ENCODE data around the gene CREBBP.

The CREBBP gene

GRCh38 chr16:3767333-3767986 is 113.1 kb downstream of the CREBBP start:
- DNase-seq (ENCODE audit: low spot score), result no peak

DNA sequence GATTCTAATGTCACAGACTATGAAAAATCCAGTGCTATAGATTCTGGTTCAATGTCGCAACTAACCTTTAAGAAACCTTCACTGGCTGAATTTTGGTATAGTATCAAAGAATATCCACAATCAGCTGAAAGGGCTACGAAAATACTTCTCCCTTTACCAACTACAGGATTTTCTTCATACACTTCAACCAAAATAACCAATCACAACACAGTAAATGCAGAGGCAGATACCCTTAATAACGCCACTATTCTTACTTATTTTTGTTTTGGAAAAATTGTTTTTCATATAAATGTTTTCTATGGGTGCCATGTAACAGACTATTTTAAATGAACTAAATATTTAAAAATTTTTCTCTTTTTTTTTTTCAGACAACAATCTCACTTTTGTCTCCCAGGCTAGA is 114.3 kb downstream of the CREBBP start:
- DNase-seq (ENCODE audit: low spot score), result no peak

GRCh38 chr16:3764409-3764808 is 116.1 kb downstream of the CREBBP start:
- DNase-seq (ENCODE audit: low spot score), result no peak

DNA sequence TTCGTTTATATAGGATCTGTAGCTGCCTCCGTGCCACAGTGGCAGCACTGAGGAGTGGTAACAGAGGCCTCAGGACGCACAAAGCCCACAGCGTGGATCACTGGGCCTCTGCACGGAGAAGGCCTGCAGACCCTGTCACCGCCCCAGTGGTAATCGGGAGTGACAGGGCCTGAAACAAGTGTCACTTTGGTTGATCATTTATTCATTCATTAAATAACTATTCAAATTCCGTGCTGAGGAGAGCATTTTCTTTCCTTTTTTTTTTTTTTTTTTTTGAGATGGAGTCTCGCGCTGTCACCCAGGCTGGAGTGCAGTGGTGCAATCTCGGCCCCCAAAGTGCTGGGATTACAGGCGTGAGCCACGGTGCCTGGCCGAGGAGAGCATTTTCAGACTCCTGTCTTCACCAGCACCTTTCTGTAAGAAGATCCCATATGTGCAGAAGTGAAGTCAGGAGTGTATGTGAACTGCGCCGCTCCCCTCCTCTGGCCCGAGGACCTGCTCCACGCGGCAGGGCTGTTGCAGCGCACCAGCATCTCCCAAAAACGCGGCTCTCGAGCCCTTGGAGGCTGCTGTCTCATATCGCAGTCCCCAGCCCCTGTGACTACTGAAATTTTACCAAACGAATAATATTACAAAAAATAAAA is 118.3 kb downstream of the CREBBP start:
- no peak for DNase-seq (ENCODE audit: low spot score)

DNA sequence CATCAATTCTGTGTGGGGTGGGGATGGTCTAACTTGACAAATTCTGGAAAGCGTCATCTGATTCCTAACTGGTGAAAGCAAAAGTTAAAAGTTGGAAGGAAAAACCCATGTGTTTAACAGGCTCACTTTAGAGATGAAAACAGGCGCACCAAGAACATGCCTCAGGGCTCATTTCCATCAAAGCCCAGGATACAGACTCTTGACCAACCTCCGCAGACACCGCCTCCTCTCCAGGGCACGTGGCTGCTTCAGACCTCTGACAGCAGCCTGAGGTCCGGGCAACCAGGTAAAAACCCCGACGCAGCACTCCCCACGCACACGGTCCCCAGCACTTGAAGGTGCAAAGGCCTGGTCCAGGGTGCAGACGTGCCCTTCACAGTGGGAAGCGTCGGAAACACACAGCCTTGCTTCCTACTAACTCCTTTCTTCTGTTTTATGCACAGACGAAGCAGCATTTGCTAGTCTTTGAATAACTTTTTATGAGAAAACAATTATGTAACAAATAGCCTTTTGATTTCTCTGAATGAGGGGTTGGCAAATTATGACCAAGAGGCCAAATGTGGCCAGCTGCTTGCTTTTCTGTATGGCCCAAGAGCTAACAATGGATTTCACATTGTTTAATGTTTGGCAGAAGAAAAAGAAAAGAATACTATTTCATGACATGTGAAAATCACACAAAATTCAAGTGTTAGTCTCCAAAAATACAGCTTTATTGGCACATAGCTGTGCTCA is 119.0 kb downstream of the CREBBP start:
- no peak for DNase-seq (ENCODE audit: low spot score)

DNA sequence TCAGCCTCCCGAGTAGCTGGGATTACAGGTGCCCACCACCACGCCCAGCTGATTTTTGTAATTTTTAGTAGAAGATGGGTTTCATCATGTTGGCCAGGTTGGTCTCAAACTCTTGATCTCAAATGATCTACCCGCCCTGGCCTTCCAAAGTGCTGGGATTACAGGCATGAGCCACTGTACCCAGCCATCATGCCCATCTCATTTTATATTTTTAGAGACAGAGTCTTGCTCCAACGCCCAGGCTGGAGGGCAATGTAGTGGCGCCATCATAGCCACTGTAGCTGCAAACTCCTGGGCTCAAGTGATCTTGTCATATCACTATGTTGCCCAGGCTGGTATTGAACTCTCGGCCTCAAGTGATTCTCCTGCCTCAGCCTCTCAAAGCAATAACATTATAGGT is 120.0 kb downstream of the CREBBP start:
- DNase-seq (ENCODE audit: low spot score), result no peak

DNA sequence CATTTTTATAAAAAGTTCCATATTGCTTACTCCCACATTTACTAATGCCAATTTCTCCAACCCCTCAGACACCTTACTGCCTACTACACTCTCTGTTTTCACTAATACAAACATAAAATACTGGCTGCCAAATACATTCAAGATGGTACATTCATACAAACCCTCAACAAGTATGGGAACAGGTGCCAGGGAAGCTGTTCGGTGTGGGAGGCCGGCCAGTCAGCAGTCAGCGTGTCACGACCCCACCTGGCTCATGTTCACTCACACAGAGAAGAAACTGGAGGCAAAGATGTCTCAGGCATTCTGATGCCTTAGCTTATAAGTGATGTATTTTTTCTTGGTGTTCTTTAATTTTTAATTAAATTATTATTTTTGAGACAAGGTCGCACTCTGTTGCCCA is 120.8 kb downstream of the CREBBP start:
- no peak for DNase-seq (ENCODE audit: low spot score)

- DNase-seq (ENCODE audit: low spot score), result no peak
Measured at GRCh38 chr16:3756113-3756512, 124.4 kb downstream of the CREBBP start.

- no peak for DNase-seq (ENCODE audit: low spot score)
Measured at GRCh38 chr16:3755249-3755648, 125.3 kb downstream of the CREBBP start.

GRCh38 chr16:3754772-3755171 is 125.7 kb downstream of the CREBBP start:
- DNase-seq (ENCODE audit: low spot score), result no peak

GRCh38 chr16:3754081-3754703 is 126.3 kb downstream of the CREBBP start:
- DNase-seq (ENCODE audit: low spot score), result no peak

GRCh38 chr16:3752984-3753383 is 127.5 kb downstream of the CREBBP start:
- no peak for DNase-seq (ENCODE audit: low spot score)

DNA sequence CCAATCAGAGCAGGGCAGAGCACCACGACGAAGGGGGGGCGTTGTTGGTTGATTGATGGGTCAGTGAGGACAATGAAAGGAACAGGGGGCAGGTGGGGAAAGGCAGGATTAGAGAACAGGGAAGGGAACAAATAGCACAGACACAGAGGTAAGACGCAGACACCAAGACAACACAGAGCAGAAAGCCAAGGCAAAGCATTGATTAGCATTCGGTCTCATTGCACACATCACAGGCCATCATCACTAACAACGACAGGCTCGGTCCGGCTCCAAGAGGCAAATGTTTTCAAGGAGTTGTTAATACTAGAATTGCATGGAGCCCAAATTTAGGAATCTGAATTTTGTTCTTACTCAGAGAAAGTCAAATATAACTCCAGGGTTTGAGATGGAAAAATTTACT is 128.6 kb downstream of the CREBBP start:
- no peak for DNase-seq (ENCODE audit: low spot score)

DNA sequence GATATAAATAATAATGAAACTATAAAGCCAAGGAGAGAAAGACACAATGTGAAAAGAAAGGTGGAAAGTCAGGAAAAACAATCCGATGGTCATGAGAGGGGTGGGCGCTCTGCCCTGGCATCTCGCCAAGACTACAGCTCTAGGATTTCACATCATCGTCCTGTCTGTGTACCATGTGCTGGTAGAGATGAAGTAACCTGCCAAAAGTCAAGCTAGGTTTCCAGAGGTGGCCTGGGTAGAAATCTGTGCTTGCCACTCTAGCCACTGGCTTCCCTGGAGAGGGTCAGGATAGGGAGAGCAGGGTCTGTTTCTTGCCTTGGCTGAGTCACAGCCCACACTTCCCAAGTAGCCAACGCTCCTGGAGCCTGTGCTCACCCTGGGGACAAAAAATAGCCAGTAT is 132.2 kb downstream of the CREBBP start:
- DNase-seq (ENCODE audit: low spot score), result no peak

GRCh38 chr16:3745751-3746355 is 134.7 kb downstream of the CREBBP start:
- DNase-seq (ENCODE audit: low spot score), result no peak

- no peak for DNase-seq (ENCODE audit: low spot score)
Measured at GRCh38 chr16:3744018-3744417, 136.5 kb downstream of the CREBBP start.

- no peak for DNase-seq (ENCODE audit: low spot score)
Measured at GRCh38 chr16:3740934-3741333, 139.6 kb downstream of the CREBBP start.

- DNase-seq (ENCODE audit: low spot score), result no peak
Measured at GRCh38 chr16:3740186-3740585, 140.3 kb downstream of the CREBBP start.

DNA sequence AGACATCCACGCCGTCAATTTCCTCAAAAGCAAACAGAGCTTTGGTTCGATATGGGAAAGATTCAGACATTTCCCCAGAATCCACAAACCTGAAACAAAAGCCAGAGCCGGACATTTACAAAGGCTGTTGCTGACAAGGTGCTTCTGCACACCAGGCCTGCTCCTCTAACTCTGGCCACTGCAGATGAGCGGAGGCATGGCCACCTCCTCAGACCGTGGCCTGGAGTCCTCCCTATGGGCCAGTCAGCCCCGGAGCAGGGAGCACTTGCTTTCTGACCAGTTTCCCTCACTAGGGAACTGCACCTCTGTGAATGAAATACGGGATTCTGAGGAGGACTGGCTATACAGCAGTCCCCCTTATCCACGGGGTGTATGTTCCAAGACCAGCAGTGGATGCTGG is 140.9 kb downstream of the CREBBP start:
- DNase-seq (ENCODE audit: low spot score), result no peak

DNA sequence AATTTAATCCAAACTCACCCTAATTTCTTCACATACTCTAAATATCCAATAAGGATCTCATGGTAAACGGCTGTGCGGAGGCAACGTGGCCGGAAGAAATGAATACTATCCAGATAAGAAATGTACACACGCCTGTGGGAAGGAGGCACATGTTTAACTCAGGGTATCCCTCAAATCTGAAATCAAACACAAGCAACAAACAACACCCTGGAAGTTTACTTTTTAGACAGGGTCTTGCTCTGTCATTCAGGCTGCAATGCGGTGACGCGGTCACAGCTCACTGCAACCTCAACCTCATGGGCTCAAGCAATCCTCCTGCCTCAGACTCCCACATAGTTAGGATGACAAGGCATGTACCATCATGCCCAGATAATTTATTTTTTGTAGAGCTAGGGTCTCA is 142.0 kb downstream of the CREBBP start:
- no peak for DNase-seq (ENCODE audit: low spot score)

DNA sequence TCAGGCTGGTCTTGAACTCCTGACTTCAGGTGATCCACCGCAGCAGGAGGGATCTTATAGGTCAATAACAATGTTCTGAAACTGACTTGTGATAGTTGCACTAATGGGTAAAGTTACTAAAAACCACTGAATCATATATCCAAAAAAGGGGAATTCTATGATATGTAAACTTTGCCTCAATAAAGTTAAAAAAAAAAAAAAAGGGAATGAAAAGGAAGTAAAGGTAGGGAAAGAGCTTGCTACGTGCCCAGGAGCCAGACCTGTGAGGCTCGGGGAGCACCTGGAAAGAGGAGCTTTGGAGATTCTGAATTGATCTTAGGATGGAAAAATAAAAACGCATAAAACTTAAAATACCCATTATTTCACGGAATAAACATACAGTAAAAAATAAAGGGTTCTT is 142.4 kb downstream of the CREBBP start:
- no peak for DNase-seq (ENCODE audit: low spot score)

DNA sequence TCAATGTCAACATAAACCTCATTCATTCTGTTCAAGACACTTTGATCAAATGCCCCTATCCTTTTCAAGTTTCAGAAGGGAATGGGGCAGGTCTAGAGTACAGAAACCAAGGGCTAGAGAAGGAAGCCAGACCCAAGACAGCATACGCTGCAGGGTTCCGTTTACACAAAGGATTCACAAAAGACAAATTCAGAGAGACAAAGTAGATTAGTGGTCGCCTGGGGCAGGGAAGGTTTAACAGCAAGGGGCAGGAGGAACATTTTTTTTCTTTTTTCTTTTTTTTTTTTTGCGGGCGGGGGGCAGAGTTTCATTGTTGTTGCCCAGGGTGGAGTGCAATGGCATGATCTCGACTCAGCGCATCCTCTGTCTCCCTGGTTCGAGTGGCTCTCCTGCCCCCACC is 143.3 kb downstream of the CREBBP start:
- no peak for DNase-seq (ENCODE audit: low spot score)

GRCh38 chr16:3736116-3736515 is 144.4 kb downstream of the CREBBP start:
- no peak for DNase-seq (ENCODE audit: low spot score)

Data from AG20443 (cell line).